ENCODE measurements around the gene KCTD17.

The KCTD17 gene

DNA sequence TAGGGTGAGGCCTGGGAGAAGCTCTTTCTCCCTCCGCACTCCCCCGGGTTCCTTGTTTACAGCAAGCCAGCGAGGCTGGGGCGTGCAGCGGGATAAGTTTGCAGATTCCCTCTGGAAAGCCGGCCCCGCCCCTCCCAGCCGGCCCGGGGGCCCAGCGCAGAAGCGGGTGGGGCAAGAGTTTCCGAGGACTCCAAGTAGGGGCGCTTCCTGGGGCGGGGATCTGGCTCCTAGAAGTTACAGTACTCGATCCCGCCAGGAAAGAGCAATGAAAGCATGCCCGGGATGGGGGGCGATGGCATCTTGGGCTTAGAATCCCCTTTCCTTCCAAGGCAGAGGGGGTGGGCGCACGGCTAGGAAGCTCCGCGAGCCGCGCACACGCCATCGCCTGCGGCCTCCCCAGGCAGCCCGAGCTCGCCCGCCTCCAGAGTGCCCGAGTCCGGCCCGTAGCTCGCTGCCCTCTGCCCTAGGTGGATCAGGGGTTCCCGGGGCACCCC lies 32.7 kb upstream of the KCTD17 start:
- no peak for TF ChIP-seq TAF1 (IDR thresholded peaks at IDR 0.05; ENCODE audit: low read depth)
- TF ChIP-seq TCF12 (IDR thresholded peaks at IDR 0.05; ENCODE audit: low read depth): no peak
- TF ChIP-seq NFIC (IDR thresholded peaks at IDR 0.05): no peak

GRCh38 chr22:37019309-37020191 lies 32.0 kb upstream of the KCTD17 start, which contains the start of the genes MPST and TST:
Gene MPST (plus strand): TSS chr22:37019742. CDS start chr22:37019837, 95 bp downstream.
Gene TST (minus strand): TSS chr22:37019447. CDS start chr22:37018732, 715 bp downstream.
- TF ChIP-seq RAD21 (IDR thresholded peaks at IDR 0.05; ENCODE audit: low read depth): no peak
- TF ChIP-seq CEBPB (IDR thresholded peaks at IDR 0.05): no peak
- peak; percentile 81; the same call in 1 of the 2 replicates for TF ChIP-seq TAF1 (IDR thresholded peaks at IDR 0.05; ENCODE audit: low read depth)
- TF ChIP-seq FOXM1 (IDR thresholded peaks at IDR 0.05; ENCODE audit: borderline replicate concordance, low read depth): no peak
- TF ChIP-seq MAX (IDR thresholded peaks at IDR 0.05): peak; percentile 5; the same call in 1 of the 2 replicates
- TF ChIP-seq, protein P1, sequence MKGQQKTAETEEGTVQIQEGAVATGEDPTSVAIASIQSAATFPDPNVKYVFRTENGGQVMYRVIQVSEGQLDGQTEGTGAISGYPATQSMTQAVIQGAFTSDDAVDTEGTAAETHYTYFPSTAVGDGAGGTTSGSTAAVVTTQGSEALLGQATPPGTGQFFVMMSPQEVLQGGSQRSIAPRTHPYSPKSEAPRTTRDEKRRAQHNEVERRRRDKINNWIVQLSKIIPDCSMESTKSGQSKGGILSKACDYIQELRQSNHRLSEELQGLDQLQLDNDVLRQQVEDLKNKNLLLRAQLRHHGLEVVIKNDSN (IDR thresholded peaks at IDR 0.05): no peak
- TF ChIP-seq YY1 (IDR thresholded peaks at IDR 0.05; ENCODE audit: low read depth): peak; percentile 56; the same call in 1 of the 2 replicates
- TF ChIP-seq, protein P2, sequence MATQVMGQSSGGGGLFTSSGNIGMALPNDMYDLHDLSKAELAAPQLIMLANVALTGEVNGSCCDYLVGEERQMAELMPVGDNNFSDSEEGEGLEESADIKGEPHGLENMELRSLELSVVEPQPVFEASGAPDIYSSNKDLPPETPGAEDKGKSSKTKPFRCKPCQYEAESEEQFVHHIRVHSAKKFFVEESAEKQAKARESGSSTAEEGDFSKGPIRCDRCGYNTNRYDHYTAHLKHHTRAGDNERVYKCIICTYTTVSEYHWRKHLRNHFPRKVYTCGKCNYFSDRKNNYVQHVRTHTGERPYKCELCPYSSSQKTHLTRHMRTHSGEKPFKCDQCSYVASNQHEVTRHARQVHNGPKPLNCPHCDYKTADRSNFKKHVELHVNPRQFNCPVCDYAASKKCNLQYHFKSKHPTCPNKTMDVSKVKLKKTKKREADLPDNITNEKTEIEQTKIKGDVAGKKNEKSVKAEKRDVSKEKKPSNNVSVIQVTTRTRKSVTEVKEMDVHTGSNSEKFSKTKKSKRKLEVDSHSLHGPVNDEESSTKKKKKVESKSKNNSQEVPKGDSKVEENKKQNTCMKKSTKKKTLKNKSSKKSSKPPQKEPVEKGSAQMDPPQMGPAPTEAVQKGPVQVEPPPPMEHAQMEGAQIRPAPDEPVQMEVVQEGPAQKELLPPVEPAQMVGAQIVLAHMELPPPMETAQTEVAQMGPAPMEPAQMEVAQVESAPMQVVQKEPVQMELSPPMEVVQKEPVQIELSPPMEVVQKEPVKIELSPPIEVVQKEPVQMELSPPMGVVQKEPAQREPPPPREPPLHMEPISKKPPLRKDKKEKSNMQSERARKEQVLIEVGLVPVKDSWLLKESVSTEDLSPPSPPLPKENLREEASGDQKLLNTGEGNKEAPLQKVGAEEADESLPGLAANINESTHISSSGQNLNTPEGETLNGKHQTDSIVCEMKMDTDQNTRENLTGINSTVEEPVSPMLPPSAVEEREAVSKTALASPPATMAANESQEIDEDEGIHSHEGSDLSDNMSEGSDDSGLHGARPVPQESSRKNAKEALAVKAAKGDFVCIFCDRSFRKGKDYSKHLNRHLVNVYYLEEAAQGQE (IDR thresholded peaks at IDR 0.05; ENCODE audit: low read depth): no peak
- no peak for TF ChIP-seq EGR1 (IDR thresholded peaks at IDR 0.05)
- no peak for TF ChIP-seq CREB1 (IDR thresholded peaks at IDR 0.05; ENCODE audit: low read depth)
- no peak; the same call in 1 of the 2 replicates for TF ChIP-seq NFIC (IDR thresholded peaks at IDR 0.05)
- TF ChIP-seq EP300 (IDR thresholded peaks at IDR 0.05; ENCODE audit: borderline replicate concordance): no peak
- TF ChIP-seq TCF12 (IDR thresholded peaks at IDR 0.05; ENCODE audit: low read depth): peak; percentile 25; the same call in 1 of the 2 replicates
- peak; percentile 99 for TF ChIP-seq ZBTB7A (IDR thresholded peaks at IDR 0.05; ENCODE audit: low read depth)
- TF ChIP-seq TEAD4 (IDR thresholded peaks at IDR 0.05): no peak

DNA sequence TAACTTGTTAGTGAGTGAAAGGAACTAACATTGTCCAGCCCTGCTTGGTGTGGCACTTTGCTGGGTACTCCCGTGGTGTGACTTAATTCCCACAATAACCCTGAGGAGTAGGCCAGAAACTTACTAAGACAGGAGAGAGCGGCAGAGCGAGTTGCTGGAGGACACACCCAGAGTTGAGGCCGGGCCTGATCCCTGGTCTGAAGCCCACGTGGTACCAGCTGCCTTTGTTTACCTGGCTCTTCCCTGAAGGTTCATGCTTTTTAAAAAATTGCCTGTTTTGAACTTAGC lies 31.4 kb upstream of the KCTD17 start:
- TF ChIP-seq MAX (IDR thresholded peaks at IDR 0.05) (0 out of 2 replicates have a peak, but pooled peaks have one; percentile 16), FOXM1 (IDR thresholded peaks at IDR 0.05; ENCODE audit: borderline replicate concordance, low read depth) (no peak), EGR1 (IDR thresholded peaks at IDR 0.05) (no peak), CEBPB (IDR thresholded peaks at IDR 0.05) (no peak), TAF1 (IDR thresholded peaks at IDR 0.05; ENCODE audit: low read depth) (no peak), TCF12 (IDR thresholded peaks at IDR 0.05; ENCODE audit: low read depth) (no peak), YY1 (IDR thresholded peaks at IDR 0.05; ENCODE audit: low read depth) (no peak), RAD21 (IDR thresholded peaks at IDR 0.05; ENCODE audit: low read depth) (no peak)
- TF ChIP-seq, protein P1 (IDR thresholded peaks at IDR 0.05): peak; percentile 70
- TF ChIP-seq, protein P2 (IDR thresholded peaks at IDR 0.05; ENCODE audit: low read depth): no peak

DNA sequence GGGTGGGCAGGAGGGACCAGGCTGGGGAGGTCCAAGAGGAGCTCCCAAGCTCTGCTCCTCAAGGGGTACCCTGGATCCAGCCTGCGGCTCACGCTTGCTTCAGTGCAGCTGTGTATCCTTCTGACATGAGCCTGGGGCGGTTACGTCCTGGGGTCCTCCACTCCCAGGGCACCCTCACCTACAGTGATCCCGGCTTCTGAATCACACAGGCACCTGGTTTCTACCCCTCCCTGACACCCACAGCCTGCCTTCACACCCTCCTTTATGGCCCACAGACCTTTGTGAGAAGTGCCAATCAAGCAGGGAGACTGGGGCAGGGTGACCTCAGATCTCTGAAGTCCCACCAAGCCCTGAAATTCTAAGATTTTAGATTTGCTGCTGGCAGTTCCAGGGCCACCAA lies 30.5 kb upstream of the KCTD17 start:
- TF ChIP-seq TCF12 (IDR thresholded peaks at IDR 0.05; ENCODE audit: low read depth) (no peak), MAX (IDR thresholded peaks at IDR 0.05) (no peak), NFIC (IDR thresholded peaks at IDR 0.05) (no peak), TAF1 (IDR thresholded peaks at IDR 0.05; ENCODE audit: low read depth) (no peak), YY1 (IDR thresholded peaks at IDR 0.05; ENCODE audit: low read depth) (no peak), RAD21 (IDR thresholded peaks at IDR 0.05; ENCODE audit: low read depth) (no peak), CEBPB (IDR thresholded peaks at IDR 0.05) (no peak), ZBTB7A (IDR thresholded peaks at IDR 0.05; ENCODE audit: low read depth) (no peak), EGR1 (IDR thresholded peaks at IDR 0.05) (no peak), FOXM1 (IDR thresholded peaks at IDR 0.05; ENCODE audit: borderline replicate concordance, low read depth) (no peak), TEAD4 (IDR thresholded peaks at IDR 0.05) (no peak), EP300 (IDR thresholded peaks at IDR 0.05; ENCODE audit: borderline replicate concordance) (no peak), CREB1 (IDR thresholded peaks at IDR 0.05; ENCODE audit: low read depth) (no peak)
- TF ChIP-seq, protein P2 (IDR thresholded peaks at IDR 0.05; ENCODE audit: low read depth): no peak
- TF ChIP-seq, protein P1 (IDR thresholded peaks at IDR 0.05): no peak

All from Ishikawa (cell line).